Subcutaneous adipose tissue (tissue), 4 donors: ENCODE results near the gene TCOF1. TPM values are rescaled to one million over a fixed set of nuclear protein-coding genes. Genes with fewer than 3 reads are reported as not detected.

ENCODE experiments used
- total RNA-seq, 4 donors: library from RNA; depleted of rRNA; stranded (reverse); fragments of >200 nt; gene quantifications; one replicate each; pipeline ENCODE4 v1.1.0, GENCODE V29; 2016
- TF ChIP-seq, protein P1 (sequence below): fragments of 450-650 bp; IDR thresholded peaks from one replicate; pipeline ENCODE4 v1.5.1; 2016; ENCODE audit warnings: low read depth, mild to moderate bottlenecking, control low read depth, antibody characterized with exemption, moderate library complexity

The TCOF1 gene
- total RNA-seq, 4 donors from 2014 or later = 18.2 to 29.0 (median 19.9) TPM

DNA sequence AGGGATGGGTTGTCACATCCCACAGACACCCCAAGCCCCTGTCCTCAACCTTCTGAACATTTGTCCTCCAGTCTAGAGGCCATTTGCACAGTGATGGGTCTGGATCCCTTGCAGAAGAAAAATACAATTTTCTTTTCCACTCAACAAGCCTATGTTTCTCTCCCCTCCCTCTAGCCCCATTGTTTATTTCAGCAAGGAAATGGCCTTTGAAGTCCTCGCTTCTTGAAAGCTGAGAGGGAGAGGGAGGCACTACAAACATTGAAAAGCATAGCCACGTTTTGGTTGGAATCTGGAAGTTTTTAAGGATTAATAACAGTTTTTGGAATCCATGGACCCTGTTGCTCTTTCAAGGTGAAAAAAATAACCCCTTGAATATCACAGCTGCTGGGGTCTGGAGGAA is 30.8 kb upstream of the TCOF1 start:
- TF ChIP-seq, protein P1, sequence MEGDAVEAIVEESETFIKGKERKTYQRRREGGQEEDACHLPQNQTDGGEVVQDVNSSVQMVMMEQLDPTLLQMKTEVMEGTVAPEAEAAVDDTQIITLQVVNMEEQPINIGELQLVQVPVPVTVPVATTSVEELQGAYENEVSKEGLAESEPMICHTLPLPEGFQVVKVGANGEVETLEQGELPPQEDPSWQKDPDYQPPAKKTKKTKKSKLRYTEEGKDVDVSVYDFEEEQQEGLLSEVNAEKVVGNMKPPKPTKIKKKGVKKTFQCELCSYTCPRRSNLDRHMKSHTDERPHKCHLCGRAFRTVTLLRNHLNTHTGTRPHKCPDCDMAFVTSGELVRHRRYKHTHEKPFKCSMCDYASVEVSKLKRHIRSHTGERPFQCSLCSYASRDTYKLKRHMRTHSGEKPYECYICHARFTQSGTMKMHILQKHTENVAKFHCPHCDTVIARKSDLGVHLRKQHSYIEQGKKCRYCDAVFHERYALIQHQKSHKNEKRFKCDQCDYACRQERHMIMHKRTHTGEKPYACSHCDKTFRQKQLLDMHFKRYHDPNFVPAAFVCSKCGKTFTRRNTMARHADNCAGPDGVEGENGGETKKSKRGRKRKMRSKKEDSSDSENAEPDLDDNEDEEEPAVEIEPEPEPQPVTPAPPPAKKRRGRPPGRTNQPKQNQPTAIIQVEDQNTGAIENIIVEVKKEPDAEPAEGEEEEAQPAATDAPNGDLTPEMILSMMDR = no peak

DNA sequence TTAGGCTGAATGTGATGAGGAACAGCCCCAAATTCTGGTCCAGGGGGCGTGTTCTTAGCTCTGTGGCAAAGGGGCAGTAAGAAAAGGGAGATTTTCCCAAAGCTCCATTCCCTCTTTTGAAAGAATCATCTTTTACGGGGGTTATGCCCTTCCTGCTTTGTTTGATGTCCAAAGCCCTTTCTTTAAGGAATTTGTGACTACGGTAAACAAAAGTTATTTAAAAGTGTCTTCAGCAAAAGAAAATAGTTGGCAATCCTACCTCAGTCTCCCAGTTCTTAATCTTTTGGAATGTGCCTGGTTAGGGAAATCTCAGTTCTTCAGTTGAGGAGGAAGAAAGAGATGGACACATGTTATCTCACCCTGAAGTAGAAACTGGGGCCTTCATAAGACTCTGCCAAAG is 30.4 kb upstream of the TCOF1 start:
- TF ChIP-seq, protein P1 = no peak

DNA sequence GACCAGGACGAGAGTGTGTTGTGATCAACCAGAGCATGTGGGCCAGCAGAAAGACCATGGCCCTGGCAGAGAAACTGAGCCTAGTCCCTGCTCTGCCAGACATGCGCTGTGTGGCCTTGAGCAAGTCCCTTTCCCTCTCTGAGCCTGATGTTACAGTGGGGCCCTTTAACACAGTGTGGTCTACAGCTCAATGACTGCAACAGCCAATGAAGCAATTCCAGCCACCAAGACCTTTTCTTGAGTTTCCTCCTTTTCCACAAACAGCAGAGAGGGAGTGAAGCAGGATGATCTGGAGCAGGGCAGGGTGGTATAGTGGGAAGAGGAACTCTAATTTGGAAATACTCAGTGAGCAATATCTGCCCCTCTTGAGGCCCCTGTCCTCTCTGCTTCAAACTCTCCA is 29.0 kb upstream of the TCOF1 start:
- TF ChIP-seq, protein P1 = no peak

DNA sequence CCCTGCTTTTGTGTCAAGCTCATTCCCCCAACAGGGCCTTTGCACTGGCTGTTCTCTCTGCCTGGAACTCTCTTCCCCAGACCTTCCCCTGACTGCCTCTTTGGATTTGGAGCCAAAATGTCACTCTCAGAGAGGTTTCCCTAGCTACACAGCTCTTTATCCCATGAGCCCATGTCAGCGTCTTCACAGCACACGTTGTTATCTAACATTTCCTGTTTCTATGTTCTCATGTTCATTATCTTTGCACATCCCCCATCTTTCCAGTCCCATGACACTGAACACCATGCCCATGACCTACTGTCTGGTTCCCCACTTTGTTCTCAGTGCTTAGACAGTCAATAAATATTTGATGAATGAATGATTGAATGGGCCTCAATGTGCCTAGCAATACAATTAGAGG is 28.5 kb upstream of the TCOF1 start:
- TF ChIP-seq, protein P1 = no peak

DNA sequence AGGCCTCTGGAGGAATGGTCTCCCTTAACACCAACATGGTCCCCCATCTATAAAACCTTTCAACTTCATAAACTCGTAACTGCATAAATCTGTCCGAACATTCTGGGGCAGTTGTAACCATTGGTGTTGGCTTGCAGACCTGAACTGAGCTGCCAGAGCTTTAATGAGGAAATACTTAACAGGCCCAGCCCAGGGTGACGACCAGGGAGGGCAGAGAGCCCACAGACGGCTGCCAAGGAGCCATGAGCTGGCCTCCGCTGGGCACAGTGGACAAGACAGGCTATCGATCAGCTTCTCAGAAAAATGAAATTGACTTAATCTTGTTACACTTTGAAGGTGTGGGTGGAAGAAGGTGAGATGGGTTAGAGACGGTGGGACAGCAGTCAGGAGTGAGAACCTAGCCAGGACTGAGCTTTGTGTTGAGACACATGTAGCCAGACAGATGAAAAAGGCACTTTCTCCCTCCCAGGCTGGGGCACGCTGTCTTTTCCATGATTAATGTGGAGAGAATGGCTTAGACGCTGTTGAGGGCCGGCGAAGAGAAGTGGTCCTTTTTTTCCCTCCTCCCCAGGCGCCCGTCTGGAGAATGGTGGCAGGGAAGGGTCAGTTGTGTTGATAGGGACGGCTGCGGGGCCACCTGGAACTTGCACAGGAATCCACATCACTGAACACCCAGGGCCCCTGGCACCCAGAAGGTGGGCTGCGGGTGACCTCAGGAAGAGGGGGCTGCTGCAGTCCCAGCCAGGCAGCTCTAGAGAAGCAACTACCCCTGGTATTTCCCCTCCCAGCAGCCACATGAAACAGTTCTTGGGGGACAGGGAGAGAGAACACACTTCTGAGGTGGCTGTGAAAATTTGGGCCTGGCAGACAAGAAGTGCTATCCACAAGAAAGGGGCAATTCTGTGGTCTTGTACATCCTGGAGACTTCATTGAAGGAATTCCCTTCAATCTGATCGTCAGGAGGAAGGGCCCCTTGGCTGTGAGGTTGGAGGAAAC is 27.3 kb upstream of the TCOF1 start:
- TF ChIP-seq, protein P1 = no peak

DNA sequence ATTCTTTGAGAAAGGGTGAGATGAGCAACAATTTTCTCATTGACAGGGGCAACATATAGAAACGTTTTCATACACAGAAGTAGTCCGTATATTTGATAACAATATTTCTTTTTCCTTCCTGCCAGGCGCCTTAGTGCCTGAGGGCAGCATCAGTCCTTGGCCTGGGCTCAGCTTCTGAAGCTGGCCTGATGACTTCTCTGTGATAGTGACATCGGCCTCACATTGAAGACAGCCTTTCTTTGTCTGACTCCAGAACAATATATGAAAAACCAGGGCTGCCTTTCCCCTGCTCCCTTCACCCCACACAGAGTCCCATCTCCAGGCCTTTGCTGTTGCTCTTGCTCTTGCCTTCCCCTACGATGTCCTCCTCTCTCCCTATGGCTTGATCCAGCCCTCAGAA is 24.1 kb upstream of the TCOF1 start:
- TF ChIP-seq, protein P1 = no peak

DNA sequence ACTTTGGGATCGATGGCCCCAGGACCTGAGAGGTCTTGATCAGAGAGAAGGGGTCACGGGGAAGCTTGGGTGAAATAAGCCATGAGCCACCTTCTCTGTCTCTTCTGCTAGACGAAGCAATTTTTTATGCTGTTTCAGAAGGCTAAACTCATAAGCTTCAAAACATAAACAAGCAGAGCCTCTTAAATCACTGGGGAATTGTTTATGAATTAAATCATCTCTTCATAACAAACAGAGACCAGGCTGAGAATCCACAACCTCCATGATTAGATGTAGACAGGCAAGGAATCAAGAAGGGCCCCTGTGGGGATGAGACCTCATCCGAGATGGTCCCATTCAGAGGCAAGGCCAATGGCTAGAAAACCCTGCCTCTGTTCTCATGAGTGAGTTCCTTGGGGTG is 21.7 kb upstream of the TCOF1 start:
- TF ChIP-seq, protein P1 = no peak
